Stimulated activated CD8-positive, alpha-beta memory T cell treated with anti-CD3 and anti-CD28 coated beads, Interleukin-12 subunit alpha, Interleukin-12 subunit beta, amount 100 ng/mL, for 24 hours (primary cell): ENCODE data around the gene HASPIN.

Experiments
- DNase-seq: peaks from one replicate; pipeline ENCODE4 v3.0.0-alpha.2; 2020; ENCODE audit errors: extremely low read depth

Gene HASPIN

GRCh38 chr17:3723556-3724377 lies at the start of gene HASPIN:
HASPIN (plus strand) TSS chr17:3723903; CDS start chr17:3723936, 33 bp downstream.
- peak; percentile 72 for DNase-seq

- no peak for DNase-seq
These were observed 47.8 kb upstream of the HASPIN start for GRCh38 chr17:3675886-3676285.

DNA sequence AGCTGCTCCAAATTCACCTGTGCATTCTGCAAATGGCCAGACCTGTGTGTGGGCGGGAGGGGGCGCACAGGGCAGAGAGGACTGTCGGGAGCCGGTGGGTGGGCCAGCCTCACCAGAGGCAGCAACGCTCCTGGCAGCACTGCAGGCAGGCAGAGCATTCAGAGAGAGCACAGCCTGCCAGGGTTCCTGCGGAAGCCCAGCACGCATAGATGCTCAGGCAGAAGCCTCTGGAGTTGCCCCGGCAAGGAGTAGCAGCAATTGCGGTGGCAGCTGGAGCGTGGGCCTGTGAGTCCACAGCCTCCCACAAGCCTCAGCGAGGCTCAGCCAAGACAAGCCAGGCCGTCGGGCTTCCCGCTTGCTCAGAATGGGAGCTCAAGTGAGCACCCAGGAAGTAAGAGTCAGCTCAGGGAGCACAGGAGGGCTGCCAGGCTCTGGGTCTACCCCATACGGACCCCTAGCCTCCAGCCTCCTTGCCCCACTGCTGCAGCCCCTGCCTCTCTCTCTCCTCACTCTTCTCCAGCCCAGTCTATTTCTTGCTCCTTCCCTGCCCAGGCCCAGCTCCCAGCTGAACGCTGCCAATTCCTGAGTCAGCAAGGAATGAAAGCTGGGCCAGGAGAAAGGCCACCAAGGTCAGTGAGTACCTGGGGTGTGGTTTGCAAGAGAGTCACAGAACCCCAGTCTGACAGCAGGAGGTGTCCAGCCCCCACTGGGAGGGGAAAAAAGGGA lies 45.4 kb upstream of the HASPIN start:
- DNase-seq: no peak

DNA sequence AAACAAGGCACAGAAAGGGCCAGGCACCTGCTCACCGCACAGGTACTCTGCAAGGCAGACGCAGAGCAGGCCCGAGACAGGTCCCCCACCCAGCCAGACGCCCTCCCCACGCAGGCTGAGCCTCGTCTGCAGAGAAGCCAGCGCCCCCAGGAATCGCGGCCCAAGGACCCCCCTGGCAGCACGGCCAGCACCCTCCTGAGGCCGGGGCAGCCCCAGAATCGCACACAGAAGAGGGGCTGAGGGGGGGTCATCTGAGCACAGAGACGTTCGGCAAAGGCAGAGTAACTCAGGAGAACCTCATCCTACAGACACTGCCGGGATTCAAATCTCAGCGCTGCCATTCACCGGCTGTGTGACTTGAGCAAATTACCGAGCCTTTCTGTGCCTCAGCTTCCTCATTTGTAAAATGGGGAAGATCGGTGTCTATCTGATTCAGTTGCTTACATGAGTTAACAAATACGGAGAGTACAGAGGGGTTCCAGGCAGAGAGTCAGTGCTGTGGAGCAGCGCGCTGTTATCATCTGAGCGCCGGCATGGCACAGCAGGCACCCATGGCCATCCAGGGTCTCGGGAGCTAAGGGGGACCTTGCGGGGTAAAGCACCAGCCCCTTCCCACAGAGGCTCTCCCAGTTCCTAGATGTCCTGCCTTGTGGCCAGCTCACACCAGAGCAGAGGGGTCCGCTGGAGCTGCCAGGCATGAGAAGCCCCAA lies 44.7 kb upstream of the HASPIN start:
- DNase-seq: no peak

- DNase-seq: no peak
These were observed 44.1 kb upstream of the HASPIN start for GRCh38 chr17:3679531-3680126.

DNA sequence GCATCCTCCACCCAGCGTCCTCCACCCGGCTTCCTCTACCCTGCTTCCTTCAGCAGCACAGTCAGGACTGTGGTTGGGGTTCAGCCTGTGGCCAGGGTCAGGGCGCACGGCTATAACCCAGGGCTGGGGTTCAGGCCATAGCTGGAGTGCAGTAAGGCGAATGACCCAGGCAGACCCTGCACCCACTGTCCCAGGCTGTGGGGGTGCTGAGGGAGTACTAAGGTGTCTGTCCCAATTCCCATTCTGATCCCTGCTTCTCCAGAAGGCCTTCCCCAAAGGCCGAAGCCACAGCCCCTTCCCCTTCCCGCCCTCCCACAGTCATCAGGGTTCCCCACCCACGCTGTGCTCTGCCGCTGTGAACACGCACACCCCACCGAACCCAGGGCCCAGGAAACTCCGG lies 42.6 kb upstream of the HASPIN start:
- DNase-seq: no peak

DNA sequence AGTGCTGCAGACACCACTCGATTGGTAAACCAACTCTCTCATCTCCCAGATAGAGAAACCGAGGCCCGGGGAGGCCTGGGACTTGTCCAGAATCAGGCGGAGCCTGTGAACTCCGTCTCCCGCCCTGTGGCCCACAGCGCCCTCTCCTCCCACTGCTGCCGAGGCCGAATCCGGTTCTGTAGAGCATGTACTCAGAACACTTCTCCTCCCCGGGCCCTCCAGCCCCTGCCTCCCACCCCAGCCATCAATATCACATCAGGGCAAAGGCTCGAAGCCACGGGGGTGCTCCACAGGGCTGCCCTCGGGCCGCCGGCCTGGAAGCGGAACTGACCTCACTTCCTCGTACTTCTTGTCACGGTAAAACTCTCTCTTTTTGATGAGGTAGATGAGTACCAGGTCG lies 42.1 kb upstream of the HASPIN start:
- no peak for DNase-seq

DNA sequence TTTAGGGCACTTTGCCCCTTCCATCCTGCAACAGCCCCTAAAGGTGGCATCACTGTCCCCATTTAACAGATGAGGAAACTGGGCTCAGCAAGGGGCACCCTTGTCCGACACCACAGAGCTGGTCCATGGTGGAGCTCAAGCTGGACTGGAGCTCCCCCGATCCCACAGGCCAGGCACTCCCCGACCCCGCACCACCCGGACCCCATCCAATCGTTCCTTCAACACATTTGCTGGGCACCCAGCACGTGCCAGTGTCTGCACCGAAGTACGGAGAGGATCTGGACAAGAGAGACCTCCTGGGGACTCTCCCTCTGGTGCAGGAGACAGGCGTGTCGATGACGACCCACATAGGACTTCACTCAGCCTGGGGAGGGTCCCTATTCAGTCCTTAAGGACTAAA lies 41.7 kb upstream of the HASPIN start:
- DNase-seq: no peak

DNA sequence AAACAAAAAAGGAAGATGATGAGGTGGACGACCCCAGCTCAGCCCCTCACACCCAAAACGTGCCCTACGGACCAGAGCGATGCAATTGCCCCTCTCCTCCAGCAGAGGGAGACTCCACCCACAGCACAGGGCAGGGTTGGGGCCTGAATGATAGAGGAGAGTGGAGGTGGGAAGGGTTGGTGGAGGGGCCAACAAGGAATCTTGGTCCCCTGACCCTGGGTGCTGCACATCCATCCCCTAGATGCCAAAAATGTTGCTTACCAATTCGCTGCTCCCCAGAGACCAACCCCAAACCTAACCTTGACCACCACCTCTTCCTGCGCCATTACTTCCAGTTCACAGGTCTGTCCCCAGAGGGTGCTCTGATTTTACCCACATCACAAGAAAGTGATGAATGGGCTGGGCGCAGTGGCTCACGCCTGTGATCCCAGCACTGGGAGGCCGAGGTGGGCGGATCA lies 40.6 kb upstream of the HASPIN start:
- no peak for DNase-seq

DNA sequence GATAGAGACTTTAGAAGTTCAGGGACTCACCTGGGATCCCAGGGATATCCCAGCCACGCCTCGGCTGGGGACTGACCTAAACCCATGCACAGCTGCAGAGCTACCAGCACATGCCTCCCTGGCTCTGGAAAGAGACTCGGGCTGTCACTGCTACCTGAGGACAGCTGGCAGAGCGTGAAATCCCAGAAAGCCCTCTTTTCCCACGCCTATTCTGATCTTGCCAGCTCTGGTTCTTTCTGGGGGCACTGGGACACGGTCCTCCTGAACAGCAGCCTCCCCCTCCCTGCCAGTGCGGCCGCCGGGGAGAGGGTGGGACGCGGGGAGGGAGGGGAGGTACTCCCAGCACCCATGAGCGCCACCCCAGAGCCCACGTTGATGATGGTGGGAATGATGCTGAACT lies 38.5 kb upstream of the HASPIN start:
- DNase-seq: no peak

- no peak for DNase-seq
These were observed 35.6 kb upstream of the HASPIN start for GRCh38 chr17:3688027-3688553.

GRCh38 chr17:3688852-3689261 lies 34.8 kb upstream of the HASPIN start:
- DNase-seq: no peak

DNA sequence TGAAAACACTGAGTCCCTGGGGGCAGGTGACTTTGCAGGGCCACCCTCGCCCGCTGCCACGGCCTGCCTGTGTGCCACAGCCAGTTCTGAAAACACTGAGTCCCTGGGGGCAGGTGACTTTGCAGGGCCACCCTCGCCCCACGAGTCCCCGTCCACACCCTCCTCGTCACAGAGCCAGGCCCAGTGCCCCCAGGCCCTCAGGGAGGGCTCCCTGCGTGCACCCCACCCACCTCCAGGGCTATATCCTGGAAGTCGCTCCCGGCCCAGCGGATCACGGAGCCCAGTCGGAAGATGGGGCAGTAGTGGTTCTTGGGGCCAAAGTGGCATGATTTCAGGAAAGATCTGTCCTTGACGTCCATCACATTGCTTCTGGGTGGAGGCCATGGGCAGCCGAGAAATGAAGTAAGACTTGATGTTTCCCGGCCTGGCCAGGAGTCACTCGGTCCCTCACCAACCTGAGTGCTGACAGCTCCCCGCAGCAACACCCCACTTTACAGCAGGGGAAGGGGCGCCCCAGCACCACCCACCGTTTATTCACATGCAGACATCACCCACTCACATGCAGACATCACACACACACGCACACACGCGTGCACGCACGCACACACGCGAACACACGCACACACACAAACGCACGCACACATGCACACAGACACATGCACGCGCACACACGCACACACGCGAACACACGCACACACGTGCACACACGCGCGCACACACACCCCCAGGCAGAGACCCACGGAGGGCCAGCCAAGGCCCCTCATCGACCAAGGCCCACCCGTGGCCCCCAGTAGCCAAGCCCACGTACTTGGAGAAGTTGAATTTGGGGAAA lies 34.2 kb upstream of the HASPIN start:
- DNase-seq: no peak

DNA sequence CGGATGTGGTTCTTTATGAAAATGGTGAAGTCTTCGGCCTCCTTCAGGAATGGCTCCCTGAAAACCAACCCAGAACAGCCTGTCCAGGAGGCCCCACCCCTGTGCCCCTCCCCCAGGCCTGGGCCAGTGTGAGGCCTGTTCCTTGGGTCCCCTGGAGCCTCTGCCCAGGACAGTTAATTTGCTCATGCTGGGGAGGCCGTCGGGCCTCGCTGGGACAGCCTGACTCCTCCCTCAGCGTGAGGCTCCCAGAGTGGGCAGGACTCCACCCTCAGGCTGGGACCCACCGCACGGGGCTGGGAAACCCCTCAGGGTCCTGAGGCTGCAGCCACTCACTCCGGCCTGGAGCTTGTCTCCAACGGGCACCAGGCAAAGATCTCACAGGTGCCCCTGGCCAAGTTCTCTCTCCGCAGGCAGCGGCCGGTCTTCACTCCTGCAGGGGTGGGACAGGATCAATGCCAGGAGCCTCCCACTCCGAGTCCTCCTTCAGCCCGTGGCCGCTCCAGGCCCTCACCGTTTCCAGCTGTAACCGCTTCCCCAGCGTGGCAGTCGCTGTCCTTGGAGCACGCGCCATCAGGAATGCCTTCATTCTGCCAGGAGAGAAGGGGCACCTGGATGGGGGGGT lies 33.5 kb upstream of the HASPIN start:
- no peak for DNase-seq

GRCh38 chr17:3691617-3692067 lies 32.1 kb upstream of the HASPIN start:
- no peak for DNase-seq

- no peak for DNase-seq
These were observed 31.4 kb upstream of the HASPIN start for GRCh38 chr17:3692346-3692745.

GRCh38 chr17:3693141-3693540 lies 30.6 kb upstream of the HASPIN start:
- no peak for DNase-seq

GRCh38 chr17:3693829-3694231 lies 29.9 kb upstream of the HASPIN start:
- DNase-seq: no peak

- DNase-seq: no peak
These were observed 28.5 kb upstream of the HASPIN start for GRCh38 chr17:3695129-3695722.
